A549 (cell line): ENCODE results near the gene TMEM92.

Source experiments
- CHD4 ChIP-seq: fragments of 200-600 bp; sonication (generic); IDR thresholded peaks from 2 replicates; pipeline ENCODE4 v1.6.1; 2016; ENCODE audit warnings: antibody characterized with exemption, mild to moderate bottlenecking, borderline replicate concordance
- EP300 ChIP-seq, 2 experiments: fragments of >200 bp; sonication (Bioruptor Twin); formaldehyde crosslinking; IDR thresholded peaks; 2 replicates in 1 of 2; 3 replicates in 1 of 2; pipeline ENCODE4 v1.6.1; 2016 to 2017
- ESRRA ChIP-seq: fragments of 150-350 bp; IDR thresholded peaks from 2 replicates; pipeline ENCODE4 v1.6.1; 2014; ENCODE audit warnings: mild to moderate bottlenecking, low read length, borderline replicate concordance
- FOSL2 ChIP-seq, 2 experiments: fragments of 450-650 bp in 1 of 2; fragments of >200 bp in 1 of 2; sonication (Bioruptor Twin) in 1 of 2; formaldehyde crosslinking; IDR thresholded peaks; 2 replicates each; pipeline versions ENCODE4 v1.5.0 to v1.6.1; 2016 to 2020; ENCODE audit warnings: mild to moderate bottlenecking in 1 of 2, moderate library complexity in 1 of 2
- POLR2A ChIP-seq: IDR thresholded peaks from 2 replicates; pipeline ENCODE4 v1.6.1; 2012; ENCODE audit warnings: mild to moderate bottlenecking, low read length
- RAD21 ChIP-seq, 2 experiments: fragments of >200 bp in 1 of 2; sonication (Bioruptor Twin) in 1 of 2; formaldehyde crosslinking in 1 of 2; IDR thresholded peaks in 1 of 2; conservative IDR thresholded peaks in 1 of 2; 2 replicates in 1 of 2; 3 replicates in 1 of 2; pipeline ENCODE4 v1.6.1; 2012 to 2018; ENCODE audit warnings: inconsistent platforms in 1 of 2
- RCOR1 ChIP-seq: fragments of 150-350 bp; IDR thresholded peaks from 2 replicates; pipeline ENCODE4 v1.6.1; 2014; ENCODE audit warnings: antibody characterized with exemption, low read length, low read depth
- SREBF2 ChIP-seq: fragments of 450-650 bp; IDR thresholded peaks from 2 replicates; pipeline ENCODE4 v1.6.1; 2014; ENCODE audit warnings: mild to moderate bottlenecking, moderate library complexity
- ZFP36 ChIP-seq: fragments of 450-650 bp; IDR thresholded peaks from 2 replicates; pipeline ENCODE4 v1.6.1; 2014; ENCODE audit warnings: borderline replicate concordance; ENCODE audit not compliant: partially characterized antibody
- TF ChIP-seq, protein P1 (sequence below): fragments of >200 bp; sonication (Bioruptor Twin); formaldehyde crosslinking; IDR thresholded peaks from 3 replicates; pipeline ENCODE4 v1.5.1; 2016
- TF ChIP-seq, protein P2 (sequence below): fragments of 200-600 bp; sonication (generic); IDR thresholded peaks from 2 replicates; pipeline ENCODE4 v1.6.1; 2016; ENCODE audit warnings: antibody characterized with exemption, mild to moderate bottlenecking, moderate library complexity
- TF ChIP-seq, protein P3 (sequence below): IDR thresholded peaks from 2 replicates; pipeline ENCODE4 v1.6.1; 2012
- TF ChIP-seq, protein P4 (sequence below): IDR thresholded peaks from 2 replicates; pipeline ENCODE4 v1.6.1; 2012; ENCODE audit warnings: low read depth, borderline replicate concordance

DNA sequence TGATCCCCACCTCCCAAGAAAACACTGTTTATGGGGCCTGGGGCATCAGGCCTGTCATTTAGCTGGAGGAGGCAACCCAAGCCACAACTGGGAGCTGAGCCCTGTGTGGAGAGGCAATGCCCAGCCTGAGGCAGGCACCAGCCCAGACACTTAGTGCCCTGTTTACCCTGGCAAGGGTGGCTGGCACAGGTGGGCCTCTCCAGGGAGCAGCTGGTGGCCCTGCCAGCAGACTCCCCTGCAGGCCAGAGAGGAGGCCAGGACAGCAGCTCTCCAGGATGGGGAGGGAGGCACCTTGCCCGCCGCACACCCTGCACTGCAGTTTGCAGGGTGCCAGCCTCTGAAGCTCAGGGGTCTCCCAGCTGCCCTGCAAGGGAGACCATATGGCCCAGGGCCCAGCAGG lies 9.1 kb upstream of the TMEM92 start:
- TF ChIP-seq POLR2A: no peak
- TF ChIP-seq, protein P1, sequence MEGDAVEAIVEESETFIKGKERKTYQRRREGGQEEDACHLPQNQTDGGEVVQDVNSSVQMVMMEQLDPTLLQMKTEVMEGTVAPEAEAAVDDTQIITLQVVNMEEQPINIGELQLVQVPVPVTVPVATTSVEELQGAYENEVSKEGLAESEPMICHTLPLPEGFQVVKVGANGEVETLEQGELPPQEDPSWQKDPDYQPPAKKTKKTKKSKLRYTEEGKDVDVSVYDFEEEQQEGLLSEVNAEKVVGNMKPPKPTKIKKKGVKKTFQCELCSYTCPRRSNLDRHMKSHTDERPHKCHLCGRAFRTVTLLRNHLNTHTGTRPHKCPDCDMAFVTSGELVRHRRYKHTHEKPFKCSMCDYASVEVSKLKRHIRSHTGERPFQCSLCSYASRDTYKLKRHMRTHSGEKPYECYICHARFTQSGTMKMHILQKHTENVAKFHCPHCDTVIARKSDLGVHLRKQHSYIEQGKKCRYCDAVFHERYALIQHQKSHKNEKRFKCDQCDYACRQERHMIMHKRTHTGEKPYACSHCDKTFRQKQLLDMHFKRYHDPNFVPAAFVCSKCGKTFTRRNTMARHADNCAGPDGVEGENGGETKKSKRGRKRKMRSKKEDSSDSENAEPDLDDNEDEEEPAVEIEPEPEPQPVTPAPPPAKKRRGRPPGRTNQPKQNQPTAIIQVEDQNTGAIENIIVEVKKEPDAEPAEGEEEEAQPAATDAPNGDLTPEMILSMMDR: no peak
- TF ChIP-seq EP300 (IDR thresholded peaks at IDR 0.05): no peak
- TF ChIP-seq CHD4: no peak
- TF ChIP-seq ESRRA: no peak
- TF ChIP-seq, protein P2, sequence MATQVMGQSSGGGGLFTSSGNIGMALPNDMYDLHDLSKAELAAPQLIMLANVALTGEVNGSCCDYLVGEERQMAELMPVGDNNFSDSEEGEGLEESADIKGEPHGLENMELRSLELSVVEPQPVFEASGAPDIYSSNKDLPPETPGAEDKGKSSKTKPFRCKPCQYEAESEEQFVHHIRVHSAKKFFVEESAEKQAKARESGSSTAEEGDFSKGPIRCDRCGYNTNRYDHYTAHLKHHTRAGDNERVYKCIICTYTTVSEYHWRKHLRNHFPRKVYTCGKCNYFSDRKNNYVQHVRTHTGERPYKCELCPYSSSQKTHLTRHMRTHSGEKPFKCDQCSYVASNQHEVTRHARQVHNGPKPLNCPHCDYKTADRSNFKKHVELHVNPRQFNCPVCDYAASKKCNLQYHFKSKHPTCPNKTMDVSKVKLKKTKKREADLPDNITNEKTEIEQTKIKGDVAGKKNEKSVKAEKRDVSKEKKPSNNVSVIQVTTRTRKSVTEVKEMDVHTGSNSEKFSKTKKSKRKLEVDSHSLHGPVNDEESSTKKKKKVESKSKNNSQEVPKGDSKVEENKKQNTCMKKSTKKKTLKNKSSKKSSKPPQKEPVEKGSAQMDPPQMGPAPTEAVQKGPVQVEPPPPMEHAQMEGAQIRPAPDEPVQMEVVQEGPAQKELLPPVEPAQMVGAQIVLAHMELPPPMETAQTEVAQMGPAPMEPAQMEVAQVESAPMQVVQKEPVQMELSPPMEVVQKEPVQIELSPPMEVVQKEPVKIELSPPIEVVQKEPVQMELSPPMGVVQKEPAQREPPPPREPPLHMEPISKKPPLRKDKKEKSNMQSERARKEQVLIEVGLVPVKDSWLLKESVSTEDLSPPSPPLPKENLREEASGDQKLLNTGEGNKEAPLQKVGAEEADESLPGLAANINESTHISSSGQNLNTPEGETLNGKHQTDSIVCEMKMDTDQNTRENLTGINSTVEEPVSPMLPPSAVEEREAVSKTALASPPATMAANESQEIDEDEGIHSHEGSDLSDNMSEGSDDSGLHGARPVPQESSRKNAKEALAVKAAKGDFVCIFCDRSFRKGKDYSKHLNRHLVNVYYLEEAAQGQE: no peak
- TF ChIP-seq, protein P3, sequence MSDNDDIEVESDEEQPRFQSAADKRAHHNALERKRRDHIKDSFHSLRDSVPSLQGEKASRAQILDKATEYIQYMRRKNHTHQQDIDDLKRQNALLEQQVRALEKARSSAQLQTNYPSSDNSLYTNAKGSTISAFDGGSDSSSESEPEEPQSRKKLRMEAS: no peak
- TF ChIP-seq, protein P4, sequence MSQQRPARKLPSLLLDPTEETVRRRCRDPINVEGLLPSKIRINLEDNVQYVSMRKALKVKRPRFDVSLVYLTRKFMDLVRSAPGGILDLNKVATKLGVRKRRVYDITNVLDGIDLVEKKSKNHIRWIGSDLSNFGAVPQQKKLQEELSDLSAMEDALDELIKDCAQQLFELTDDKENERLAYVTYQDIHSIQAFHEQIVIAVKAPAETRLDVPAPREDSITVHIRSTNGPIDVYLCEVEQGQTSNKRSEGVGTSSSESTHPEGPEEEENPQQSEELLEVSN: no peak
- TF ChIP-seq FOSL2 (IDR thresholded peaks at IDR 0.05): no peak
- no peak for TF ChIP-seq FOSL2 (CRISPR knock-in tag; IDR thresholded peaks at IDR 0.05)
- no peak for TF ChIP-seq ZFP36
- TF ChIP-seq SREBF2: no peak
- no peak for TF ChIP-seq RAD21 (conservative IDR thresholded peaks at IDR 0.05 in 1 of 2, IDR thresholded peaks at IDR 0.05 in 1 of 2)
- TF ChIP-seq RCOR1: no peak
